IMR-90 (cell line): Measurements from ENCODE around the gene TAS1R1. TPM values are rescaled to one million over a fixed set of nuclear protein-coding genes. Genes with fewer than 3 reads are reported as not detected.

Source experiments
- ATAC-seq: fragments of 200-7000 bp; cut with Tn5 transposase; 2 replicates; pipeline ENCODE4 v1.9.1; 2020; ENCODE audit warnings: low read depth, mild to moderate bottlenecking, moderate library complexity
- BruUV-seq: library from RNA; stranded (reverse); fragments of 400-500 nt; replicated peaks from 2 replicates; lab custom pipeline; 2021; lab: Mats Ljungman, UMichigan
- CTCF ChIA-PET: fragments of 300-600 bp; formaldehyde crosslinking; extraction: SDS; loops from one replicate; lab custom pipeline; 2021; ENCODE audit warnings: antibody characterized with exemption; lab: Yijun Ruan, JAX
- POLR2A ChIA-PET: fragments of 300-600 bp; sonication (Branson Sonifier 250); formaldehyde crosslinking; loops from one replicate; lab custom pipeline; 2022; ENCODE audit warnings: antibody characterized with exemption; ENCODE audit not compliant: unreplicated experiment; lab: Charles Lee
- DNase-seq: peaks from one replicate; pipeline ENCODE4 v3.0.0; 2013
- H2AFZ ChIP-seq: replicated peaks from 2 replicates; pipeline ENCODE3; 2013; ENCODE audit warnings: low read length, mild to moderate bottlenecking; ENCODE audit not compliant: poor library complexity
- H2AK5ac ChIP-seq: 2 replicates; pipeline ENCODE4 v1.6.1; 2013; ENCODE audit warnings: low read depth, low read length, inconsistent platforms
- H2AK9ac ChIP-seq: replicated peaks from 2 replicates; pipeline ENCODE3; 2013; ENCODE audit warnings: mild to moderate bottlenecking, low read depth, low read length, moderate library complexity; ENCODE audit not compliant: poor library complexity
- H2BK120ac ChIP-seq: 2 replicates; pipeline ENCODE4 v1.6.1; 2013; ENCODE audit warnings: low read depth, low read length, inconsistent platforms
- H2BK15ac ChIP-seq: 3 replicates; pipeline ENCODE4 v1.6.1; 2013; ENCODE audit warnings: low read depth, low read length, inconsistent platforms
- H2BK20ac ChIP-seq: 2 replicates; pipeline ENCODE4 v1.6.1; 2013; ENCODE audit warnings: low read depth, mild to moderate bottlenecking, inconsistent platforms, low read length, moderate library complexity
- H2BK5ac ChIP-seq: 2 replicates; pipeline ENCODE4 v1.6.1; 2013; ENCODE audit warnings: mild to moderate bottlenecking, low read depth, low read length, inconsistent platforms; ENCODE audit not compliant: poor library complexity, severe bottlenecking
- H3K14ac ChIP-seq: replicated peaks from 2 replicates; pipeline ENCODE4 v1.6.1; 2013; ENCODE audit warnings: low read depth, low read length, inconsistent platforms
- H3K18ac ChIP-seq: 2 replicates; pipeline ENCODE4 v1.6.1; 2013; ENCODE audit warnings: low read depth, low read length, control low read depth
- H3K23ac ChIP-seq: 2 replicates; pipeline ENCODE4 v1.6.1; 2013; ENCODE audit warnings: low read depth, low read length, inconsistent platforms
- H3K27ac ChIP-seq: 2 replicates; pipeline ENCODE4 v1.5.1; 2013; ENCODE audit warnings: mild to moderate bottlenecking, control low read depth, low read length; ENCODE audit not compliant: insufficient read depth
- H3K27me3 ChIP-seq: 2 replicates; pipeline ENCODE4 v1.6.1; 2013; ENCODE audit warnings: low read length; ENCODE audit not compliant: control insufficient read depth, insufficient read depth
- H3K36me3 ChIP-seq: 2 replicates; pipeline ENCODE4 v1.6.1; 2013; ENCODE audit warnings: low read length, mixed read lengths; ENCODE audit not compliant: control insufficient read depth, insufficient read depth
- H3K4ac ChIP-seq: 2 replicates; pipeline ENCODE4 v1.6.1; 2013; ENCODE audit warnings: low read depth, low read length, inconsistent platforms
- H3K4me1 ChIP-seq: 2 replicates; pipeline ENCODE4 v1.6.1; 2013; ENCODE audit warnings: low read length, mixed read lengths; ENCODE audit not compliant: control insufficient read depth, insufficient read depth
- H3K4me2 ChIP-seq: 2 replicates; pipeline ENCODE4 v1.6.1; 2013; ENCODE audit warnings: low read depth, mild to moderate bottlenecking, control low read depth, low read length, moderate library complexity
- H3K4me3 ChIP-seq: 2 replicates; pipeline ENCODE4 v1.5.1; 2013; ENCODE audit warnings: low read depth, mild to moderate bottlenecking, control low read depth, low read length, moderate library complexity; ENCODE audit not compliant: insufficient read depth
- H3K56ac ChIP-seq: 2 replicates; pipeline ENCODE4 v1.6.1; 2013; ENCODE audit warnings: low read length, inconsistent platforms; ENCODE audit not compliant: insufficient read depth; ENCODE audit errors: extremely low read depth
- H3K79me1 ChIP-seq, 2 experiments: 2 replicates each; pipeline ENCODE4 v1.6.1; 2013; ENCODE audit warnings: low read length in 2 of 2, inconsistent platforms in 1 of 2, low read depth in 1 of 2
- H3K9ac ChIP-seq: 2 replicates; pipeline ENCODE4 v1.6.1; 2013; ENCODE audit warnings: low read depth, low read length, control low read depth
- H3K9me1 ChIP-seq: 2 replicates; pipeline ENCODE4 v1.6.1; 2013; ENCODE audit warnings: low read length, inconsistent platforms; ENCODE audit not compliant: insufficient read depth
- H3K9me3 ChIP-seq: 2 replicates; pipeline ENCODE4 v1.6.1; 2013; ENCODE audit warnings: low read length; ENCODE audit not compliant: control insufficient read depth, insufficient read depth
- H4K20me1 ChIP-seq: 2 replicates; pipeline ENCODE4 v1.6.1; 2013; ENCODE audit warnings: low read length, inconsistent platforms; ENCODE audit not compliant: insufficient read depth
- H4K5ac ChIP-seq: 2 replicates; pipeline ENCODE4 v1.6.1; 2013; ENCODE audit warnings: mild to moderate bottlenecking, low read depth, low read length, control low read depth
- H4K8ac ChIP-seq, 2 experiments: 2 replicates each; pipeline ENCODE4 v1.6.1; 2013; ENCODE audit warnings: low read depth in 2 of 2, low read length in 2 of 2, control low read depth in 1 of 2, inconsistent platforms in 1 of 2
- H4K91ac ChIP-seq: 2 replicates; pipeline ENCODE4 v1.6.1; 2013; ENCODE audit warnings: low read depth, low read length, inconsistent platforms; ENCODE audit not compliant: insufficient read depth
- CEBPB ChIP-seq: IDR thresholded peaks from 2 replicates; pipeline ENCODE4 v1.6.1; 2012; ENCODE audit warnings: low read depth, low read length, improper control_type of control experiment
- ELK1 ChIP-seq: fragments of 150-350 bp; IDR thresholded peaks from 2 replicates; pipeline ENCODE4 v1.6.1; 2016; ENCODE audit warnings: low read depth, mild to moderate bottlenecking, low read length, moderate library complexity, borderline replicate concordance
- MAFK ChIP-seq: IDR thresholded peaks from 2 replicates; pipeline ENCODE4 v1.6.1; 2012; ENCODE audit warnings: low read depth, low read length, improper control_type of control experiment
- MAZ ChIP-seq: IDR thresholded peaks from 2 replicates; pipeline ENCODE4 v1.6.1; 2012; ENCODE audit warnings: low read depth, mild to moderate bottlenecking, low read length, improper control_type of control experiment, moderate library complexity, borderline replicate concordance
- MXI1 ChIP-seq: IDR thresholded peaks from 2 replicates; pipeline ENCODE4 v1.6.1; 2012; ENCODE audit warnings: low read depth, mild to moderate bottlenecking, low read length, moderate library complexity, borderline replicate concordance
- RAD21 ChIP-seq: IDR thresholded peaks from 2 replicates; pipeline ENCODE4 v1.6.1; 2012; ENCODE audit warnings: low read length, improper control_type of control experiment
- WGBS, 2 experiments: methylation state at CpG; one replicate each; pipeline versions ENCODE4 v1.1.5 to v1.1.7; 2013; ENCODE audit warnings: missing lambda C conversion rate in 2 of 2; ENCODE audit not compliant: insufficient read length in 1 of 2; ENCODE audit errors: extremely low coverage in 2 of 2; 5-methylcytosine and 5-hydroxymethylcytosine counted together
- dilution Hi-C: fragments of 300-500 bp; cut with HindIII; formaldehyde crosslinking; loops from one replicate; pipeline ENCODE4 v1.14.3; 2018; ENCODE audit warnings: low sequenced_read_pairs; ENCODE audit not compliant: unreplicated experiment
- in situ Hi-C: fragments of 300-500 bp; cut with MboI; formaldehyde crosslinking; loops from 3 replicates; pipeline ENCODE4 v1.14.3; 2019; ENCODE audit warnings: low sequenced_read_pairs, inconsistent platforms, mixed read lengths
- intact Hi-C: fragments of 100-400 bp; cut with micrococcal nuclease; formaldehyde crosslinking; loops from 2 replicates; pipeline ENCODE4 v1.10.0; 2022
- polyA plus RNA-seq, 3 experiments: library from polyadenylated mRNA; depleted of rRNA; stranded (reverse); fragments of >200 nt; gene quantifications; 2 replicates each; pipeline ENCODE4 v1.2.3, GENCODE V29; 2012; ENCODE audit warnings: low replicate concordance in 1 of 3
- total RNA-seq: library from RNA; depleted of rRNA; stranded (reverse); fragments of >200 nt; gene quantifications from 2 replicates; pipeline ENCODE4 v1.2.3, GENCODE V29; 2012

TAS1R1 gene
- total and polyA plus RNA-seq, 2 of the 4 experiments (the other 2 are of a cell fraction): 0.05 TPM; not detected in 1

- CTCF ChIA-PET: no interaction called here
- peaks cover 43% of the 10 kb centered on the region for H3K27me3 ChIP-seq
- H3K4me3 ChIP-seq: no peak overlapping the region
- H3K56ac ChIP-seq: no peak overlapping the region
- WGBS, 2 experiments: 88 to 98% methylated on average over 5 to 11 of the region's 11 CpGs
- no peaks in the 10 kb centered on the region for H4K20me1 ChIP-seq
- no peak overlapping the region for H4K8ac ChIP-seq
- H2AK5ac ChIP-seq: no peak overlapping the region
- H3K79me1 ChIP-seq: no peaks in the 10 kb centered on the region
- H3K23ac ChIP-seq: no peak overlapping the region
- no peak overlapping the region for H4K5ac ChIP-seq
- H2BK15ac ChIP-seq: no peak overlapping the region
- DNase-seq: no peak
- intact Hi-C loops (no loop called here), in situ Hi-C loops (no loop called here), dilution Hi-C loops (no loop called here)
- BruUV-seq: no TSS peak
- H2BK120ac ChIP-seq: no peak overlapping the region
- no peak overlapping the region for H3K4me2 ChIP-seq
- no peak overlapping the region for H3K14ac ChIP-seq
- H2AFZ ChIP-seq: no peak overlapping the region
- peaks cover 10% of the 10 kb centered on the region for H3K9me3 ChIP-seq
- H3K27ac ChIP-seq: no peak overlapping the region
- H2AK9ac ChIP-seq: no peak overlapping the region
- no peak overlapping the region for H4K91ac ChIP-seq
- H2BK5ac ChIP-seq: no peak overlapping the region
- TF ChIP-seq ELK1 (no peak), CEBPB (no peak), MAFK (no peak), MAZ (no peak), RAD21 (no peak), MXI1 (no peak)
- ATAC-seq: no peak
- POLR2A ChIA-PET: no interaction called here
- H3K9ac ChIP-seq: no peak overlapping the region
- no peak overlapping the region for H3K4ac ChIP-seq
- no peak overlapping the region for H3K18ac ChIP-seq
- no peaks in the 10 kb centered on the region for H3K36me3 ChIP-seq
- H2BK20ac ChIP-seq: no peak overlapping the region
- H3K9me1 ChIP-seq: no peaks in the 10 kb centered on the region
- no peaks in the 10 kb centered on the region for H3K4me1 ChIP-seq
Measured at GRCh38 chr1:6569033-6569432, 13.9 kb downstream of the TAS1R1 start.
